ENCODE measurements around the gene L3MBTL3.
"Not testable (repeated sequence)": the region's sequence is repeated elsewhere in the genome, so short reads cannot be mapped to it uniquely, and the experiment has no call there.

L3MBTL3 gene

DNA sequence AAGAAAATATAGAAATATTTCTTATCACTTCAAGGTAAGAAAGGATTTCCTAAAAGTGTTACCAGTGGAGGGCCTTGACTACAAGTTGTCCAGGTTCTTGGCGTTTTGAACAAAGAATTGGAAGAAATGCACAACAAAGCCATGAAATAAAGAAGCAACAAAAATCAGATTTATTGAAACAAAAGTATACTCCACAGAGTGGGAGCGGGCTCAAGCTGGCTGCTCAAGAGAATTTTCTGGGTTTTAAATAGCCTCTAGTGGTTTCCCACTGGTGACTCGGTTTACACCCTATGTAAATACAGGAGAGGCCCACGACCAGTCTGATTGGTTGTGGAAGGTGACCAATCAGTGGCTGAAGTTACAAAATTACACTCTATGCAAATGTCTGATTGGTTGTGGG lies 140.2 kb downstream of the L3MBTL3 start:
- no peak for DNase-seq (ENCODE audit: low read depth)
- no peak overlapping the region for H3K4me3 ChIP-seq (ENCODE audit: low read length)

DNA sequence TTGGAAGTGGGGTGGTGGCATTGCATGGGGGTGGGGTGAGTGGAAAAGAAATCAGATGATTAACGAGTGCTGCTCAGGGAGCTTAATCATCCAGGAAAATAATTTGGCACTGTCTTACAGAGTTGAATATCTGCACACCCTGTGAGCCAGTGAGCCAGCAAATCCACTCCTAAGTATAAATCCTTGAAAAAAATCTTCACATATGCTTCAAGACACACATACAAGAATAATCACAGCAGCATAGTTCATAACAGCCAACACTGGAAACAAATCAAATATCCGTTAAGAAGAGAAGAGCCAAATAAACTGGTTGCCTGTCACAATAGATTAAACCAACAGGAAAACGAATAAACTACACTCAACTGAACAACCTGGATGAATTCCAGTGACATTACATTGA lies 141.6 kb downstream of the L3MBTL3 start:
- no peak overlapping the region for H3K4me3 ChIP-seq (ENCODE audit: low read length)
- peak; percentile 83 for DNase-seq (ENCODE audit: low read depth)
- TF ChIP-seq, protein P1, sequence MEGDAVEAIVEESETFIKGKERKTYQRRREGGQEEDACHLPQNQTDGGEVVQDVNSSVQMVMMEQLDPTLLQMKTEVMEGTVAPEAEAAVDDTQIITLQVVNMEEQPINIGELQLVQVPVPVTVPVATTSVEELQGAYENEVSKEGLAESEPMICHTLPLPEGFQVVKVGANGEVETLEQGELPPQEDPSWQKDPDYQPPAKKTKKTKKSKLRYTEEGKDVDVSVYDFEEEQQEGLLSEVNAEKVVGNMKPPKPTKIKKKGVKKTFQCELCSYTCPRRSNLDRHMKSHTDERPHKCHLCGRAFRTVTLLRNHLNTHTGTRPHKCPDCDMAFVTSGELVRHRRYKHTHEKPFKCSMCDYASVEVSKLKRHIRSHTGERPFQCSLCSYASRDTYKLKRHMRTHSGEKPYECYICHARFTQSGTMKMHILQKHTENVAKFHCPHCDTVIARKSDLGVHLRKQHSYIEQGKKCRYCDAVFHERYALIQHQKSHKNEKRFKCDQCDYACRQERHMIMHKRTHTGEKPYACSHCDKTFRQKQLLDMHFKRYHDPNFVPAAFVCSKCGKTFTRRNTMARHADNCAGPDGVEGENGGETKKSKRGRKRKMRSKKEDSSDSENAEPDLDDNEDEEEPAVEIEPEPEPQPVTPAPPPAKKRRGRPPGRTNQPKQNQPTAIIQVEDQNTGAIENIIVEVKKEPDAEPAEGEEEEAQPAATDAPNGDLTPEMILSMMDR (conservative IDR thresholded peaks at IDR 0.05; ENCODE audit: low read depth, low read length): no peak

More for the DNA sequence above, 140.2 kb downstream of the L3MBTL3 start:
- TF ChIP-seq, protein P1 (conservative IDR thresholded peaks at IDR 0.05; ENCODE audit: low read depth, low read length): no peak

DNA sequence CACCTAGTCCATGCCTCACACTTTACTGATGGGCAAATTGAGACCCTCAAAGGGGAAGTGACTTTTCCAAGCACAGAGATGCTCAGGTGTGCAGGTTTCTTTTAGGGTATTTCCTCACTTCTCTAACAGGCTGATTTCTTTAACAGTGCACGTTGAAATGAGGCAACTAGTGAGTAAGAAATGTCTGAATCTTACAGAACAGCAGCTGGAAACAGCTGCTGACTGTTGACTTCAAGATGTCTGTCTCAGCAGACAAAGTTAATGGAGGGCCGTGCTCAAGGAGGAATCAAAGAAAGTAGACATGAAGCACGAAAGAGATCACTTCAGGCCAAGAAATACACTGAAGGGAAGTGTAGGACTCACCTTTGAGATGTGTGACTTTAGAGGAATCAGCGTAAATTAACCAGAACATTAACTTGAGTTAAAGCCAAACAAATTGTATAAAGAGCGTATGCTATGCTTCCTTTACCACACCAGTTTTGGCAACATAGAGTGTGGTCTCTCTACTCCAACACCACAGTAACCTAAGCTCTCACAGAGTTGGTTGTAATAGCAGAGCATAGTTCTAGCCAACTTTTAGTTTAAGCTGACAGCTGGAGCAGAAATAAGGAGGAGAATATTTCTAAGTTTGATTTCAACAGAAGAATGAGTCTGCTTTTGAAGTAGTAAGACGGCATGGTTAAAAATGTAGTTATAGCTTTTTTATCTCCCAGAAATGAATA lies 143.5 kb downstream of the L3MBTL3 start:
- TF ChIP-seq, protein P1 (conservative IDR thresholded peaks at IDR 0.05; ENCODE audit: low read depth, low read length): no peak
- DNase-seq (ENCODE audit: low read depth): no peak
- no peak overlapping the region for H3K4me3 ChIP-seq (ENCODE audit: low read length)

DNA sequence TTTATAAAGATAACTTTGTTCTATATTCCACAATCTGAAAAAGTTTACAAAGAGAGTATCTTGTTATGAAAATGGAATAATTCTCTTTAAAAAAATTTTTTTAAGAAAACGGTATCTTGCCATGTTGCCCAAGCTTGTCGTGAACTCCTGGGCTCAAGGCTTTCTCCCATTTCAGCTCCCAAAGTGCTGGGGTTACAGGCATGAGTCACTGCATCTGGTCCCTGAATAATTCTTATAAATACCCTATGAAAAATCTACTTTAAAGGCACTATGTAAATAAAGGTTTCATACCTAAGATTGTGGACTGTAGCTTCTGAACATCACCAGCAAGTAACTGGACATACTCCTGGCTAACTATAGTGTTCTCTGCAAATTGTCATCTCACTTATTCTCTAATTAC lies 144.0 kb downstream of the L3MBTL3 start:
- TF ChIP-seq, protein P1 (conservative IDR thresholded peaks at IDR 0.05; ENCODE audit: low read depth, low read length): no peak
- DNase-seq (ENCODE audit: low read depth): no peak
- H3K4me3 ChIP-seq (ENCODE audit: low read length): no peak overlapping the region

DNA sequence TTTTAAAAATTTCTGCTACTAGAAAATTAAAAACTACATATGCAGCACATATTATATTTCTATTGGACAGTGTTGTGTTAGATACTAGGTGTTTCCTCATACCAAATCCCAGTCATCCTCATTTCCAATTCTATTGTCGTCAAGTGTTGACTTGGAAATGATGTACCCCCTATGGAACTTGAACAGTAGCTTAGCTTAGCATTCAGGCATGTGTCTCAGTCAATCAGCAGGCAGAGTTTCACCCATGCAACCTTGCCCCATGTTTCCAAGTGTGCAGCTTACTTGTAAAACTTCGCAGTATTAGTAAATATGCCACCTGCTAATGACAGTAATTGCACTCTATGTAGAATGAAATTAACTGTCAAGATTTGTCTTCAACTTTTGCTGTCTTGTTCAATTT lies 144.9 kb downstream of the L3MBTL3 start:
- DNase-seq (ENCODE audit: low read depth): no peak
- no peak overlapping the region for H3K4me3 ChIP-seq (ENCODE audit: low read length)
- TF ChIP-seq, protein P1 (conservative IDR thresholded peaks at IDR 0.05; ENCODE audit: low read depth, low read length): no peak

DNA sequence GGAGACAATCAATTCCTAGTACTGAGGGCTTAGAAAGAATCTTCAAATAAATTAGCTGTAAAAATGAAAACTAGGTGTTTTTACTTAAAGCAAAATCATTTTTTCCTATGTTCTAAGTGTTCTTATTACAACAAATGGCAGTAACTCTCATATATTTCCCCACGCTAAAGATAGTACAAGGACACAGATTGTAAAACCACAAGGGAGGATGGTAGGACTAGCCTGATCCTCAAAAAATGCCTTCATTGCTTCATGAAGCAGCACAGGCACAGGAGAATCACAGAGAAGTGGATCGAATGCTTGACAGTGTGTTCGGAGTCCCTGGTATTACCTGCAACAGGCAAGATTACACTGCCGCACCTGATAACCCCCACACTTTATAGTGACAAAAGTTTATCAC lies 145.9 kb downstream of the L3MBTL3 start:
- TF ChIP-seq, protein P1 (conservative IDR thresholded peaks at IDR 0.05; ENCODE audit: low read depth, low read length): no peak
- no peak overlapping the region for H3K4me3 ChIP-seq (ENCODE audit: low read length)
- DNase-seq (ENCODE audit: low read depth): no peak

GRCh38 chr6:130167655-130168054 lies 149.3 kb downstream of the L3MBTL3 start:
- no peak overlapping the region for H3K4me3 ChIP-seq (ENCODE audit: low read length)
- no peak for DNase-seq (ENCODE audit: low read depth)
- TF ChIP-seq, protein P1 (conservative IDR thresholded peaks at IDR 0.05; ENCODE audit: low read depth, low read length): no peak

DNA sequence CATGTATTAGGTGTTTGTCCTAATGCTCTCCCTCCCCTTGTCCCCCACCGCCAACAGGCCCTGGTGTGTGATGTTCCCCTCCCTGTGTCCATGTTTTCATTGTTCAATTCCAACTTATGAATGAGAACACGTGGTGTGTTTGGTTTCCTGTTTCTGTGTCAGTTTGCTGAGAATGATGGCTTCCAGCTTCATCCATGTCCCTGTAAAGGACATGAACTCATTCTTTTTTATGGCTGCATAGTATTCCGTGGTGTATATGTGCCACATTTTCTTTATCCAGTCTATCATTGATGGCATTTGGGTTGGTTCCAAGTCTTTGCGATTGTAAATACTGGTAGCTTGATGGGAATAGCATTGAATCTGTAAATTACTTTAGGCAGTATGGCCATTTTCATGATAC lies 151.8 kb downstream of the L3MBTL3 start:
- H3K4me3 ChIP-seq (ENCODE audit: low read length); DNase-seq (ENCODE audit: low read depth): not testable (repeated sequence)

GRCh38 chr6:130173377-130174004 lies 155.1 kb downstream of the L3MBTL3 start:
- not testable (repeated sequence) for H3K4me3 ChIP-seq (ENCODE audit: low read length); DNase-seq (ENCODE audit: low read depth)
